ENCODE results near the gene GFOD1.

The GFOD1 gene, protein sequence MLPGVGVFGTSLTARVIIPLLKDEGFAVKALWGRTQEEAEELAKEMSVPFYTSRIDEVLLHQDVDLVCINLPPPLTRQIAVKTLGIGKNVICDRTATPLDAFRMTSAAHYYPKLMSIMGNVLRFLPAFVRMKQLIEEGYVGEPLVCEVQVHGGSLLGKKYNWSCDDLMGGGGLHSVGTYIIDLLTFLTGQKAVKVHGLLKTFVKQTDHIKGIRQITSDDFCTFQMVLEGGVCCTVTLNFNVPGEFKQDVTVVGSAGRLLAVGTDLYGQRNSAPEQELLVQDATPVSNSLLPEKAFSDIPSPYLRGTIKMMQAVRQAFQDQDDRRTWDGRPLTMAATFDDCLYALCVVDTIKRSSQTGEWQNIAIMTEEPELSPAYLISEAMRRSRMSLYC

DNA sequence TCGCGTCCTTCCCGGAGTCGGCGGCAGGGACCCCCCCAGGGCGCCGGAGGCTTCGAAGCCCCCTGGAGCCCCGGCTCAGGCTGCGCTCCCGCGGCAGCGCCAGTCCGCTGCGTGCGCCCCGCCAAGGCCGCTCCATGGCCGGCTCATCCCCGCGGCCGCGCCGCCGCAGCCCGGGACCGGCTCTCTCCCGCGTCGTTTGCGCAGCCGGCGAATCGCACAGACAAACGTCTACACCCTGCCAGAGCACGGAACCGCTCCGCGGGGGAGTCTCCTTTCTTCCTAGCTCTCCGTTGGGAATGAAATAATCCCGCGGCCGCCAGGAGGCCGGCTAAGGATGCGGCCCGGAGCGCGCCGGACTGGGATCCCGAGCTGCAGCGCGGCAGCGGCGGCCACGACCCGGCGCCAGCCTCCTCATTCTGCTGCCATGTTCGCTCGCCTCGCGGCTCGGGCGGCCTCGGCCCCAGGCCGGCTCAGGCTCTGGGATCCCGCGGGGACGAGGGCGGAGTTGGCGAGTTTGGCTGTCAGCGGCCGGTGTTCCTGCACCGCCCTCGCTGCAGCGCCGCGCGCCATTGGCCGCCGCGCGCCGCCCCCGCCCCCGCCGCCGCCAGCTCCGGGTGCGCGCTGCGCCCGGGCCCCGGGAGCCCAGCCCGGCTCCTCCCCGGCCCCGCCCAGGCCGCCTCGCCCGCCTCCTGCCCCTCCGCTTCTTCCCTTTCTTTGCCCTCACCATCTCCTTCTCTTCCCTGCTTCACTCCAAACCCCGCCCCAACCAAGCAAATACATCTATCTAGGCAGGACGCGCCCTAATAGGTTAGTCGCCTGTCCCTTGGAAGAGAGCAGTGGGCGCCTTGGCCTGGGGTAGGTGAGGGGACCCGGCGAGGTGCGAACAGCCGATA is at the start of gene GFOD1:
Gene GFOD1 (minus strand): TSS at position 479 of the 893 bp plus-strand sequence. CDS start 710 bp downstream, outside the sequence.
- peak; percentile 93 for DNase-seq (ENCODE audit: low spot score)

DNA sequence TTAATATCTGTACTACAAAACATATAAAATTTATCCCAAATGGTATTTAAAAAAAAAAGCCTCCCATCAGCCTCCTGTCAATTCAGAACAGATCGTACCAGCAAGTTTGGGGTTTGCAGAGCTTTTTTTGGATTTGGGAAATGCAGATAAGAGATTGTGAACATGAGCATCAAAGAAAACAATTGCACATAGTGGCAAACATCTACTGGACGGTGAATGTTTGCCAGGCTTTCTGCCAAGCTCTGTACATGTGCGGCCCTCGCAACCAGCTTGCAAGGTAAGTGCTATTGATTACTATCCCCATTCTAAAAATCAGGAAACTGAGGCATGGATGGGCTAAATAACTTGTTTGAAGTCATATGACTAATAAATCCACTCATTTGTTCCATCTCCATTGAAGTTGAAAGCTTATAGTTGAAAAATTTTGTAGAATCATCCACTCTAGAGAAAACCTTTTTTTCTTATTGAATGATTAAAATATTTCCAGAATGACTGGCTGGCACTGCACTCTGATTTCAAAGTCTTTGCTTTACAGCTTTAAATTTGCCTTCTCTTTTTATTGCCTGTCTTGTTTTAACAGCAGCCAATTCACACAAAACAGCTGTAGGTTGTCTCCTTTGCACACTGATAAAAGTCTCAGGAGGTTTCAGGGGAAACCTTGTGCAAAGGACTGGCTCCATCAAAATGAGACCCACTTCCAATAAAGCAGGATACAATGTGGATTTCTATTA is 49.6 kb upstream of the GFOD1 start:
- peak; percentile 20 for DNase-seq (ENCODE audit: low spot score)

DNA sequence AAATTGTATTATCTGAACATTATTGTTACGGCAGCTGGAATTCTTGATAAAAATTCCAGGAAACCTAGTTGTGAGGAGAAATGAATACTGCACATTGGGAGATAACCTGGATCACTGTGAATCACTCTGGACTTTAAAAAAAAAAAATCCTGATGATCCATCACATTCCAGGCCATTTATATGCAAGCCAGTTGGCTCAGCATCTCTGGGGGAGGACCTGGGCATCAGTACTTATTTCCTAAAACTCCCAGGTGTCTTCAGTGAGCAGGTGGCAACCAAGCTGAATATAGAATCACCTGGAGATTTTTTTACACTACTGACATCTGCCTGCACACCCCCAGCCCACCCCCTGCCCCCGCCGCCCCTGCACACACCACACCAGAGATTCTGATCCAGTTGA is 47.9 kb upstream of the GFOD1 start:
- DNase-seq (ENCODE audit: low spot score), result no peak

DNA sequence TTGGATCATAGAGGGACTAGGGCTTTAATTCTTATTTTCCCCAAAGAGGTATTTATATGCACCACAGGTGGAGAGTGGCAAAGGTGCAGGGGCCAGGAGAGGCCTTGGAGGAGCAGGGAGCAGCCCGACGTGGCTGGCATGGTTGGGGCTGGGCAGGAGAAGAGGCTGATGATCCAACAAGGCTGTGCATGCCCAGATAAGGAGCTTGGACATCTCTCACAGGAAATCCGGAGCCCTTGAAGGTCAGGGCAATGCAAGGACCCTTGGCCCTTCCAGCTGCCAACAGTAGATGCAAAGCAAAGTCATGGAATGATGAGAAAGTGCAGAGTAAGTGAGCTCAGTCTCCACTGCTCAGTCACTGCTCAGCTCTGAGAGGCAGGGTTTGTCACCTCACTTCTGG is 47.1 kb upstream of the GFOD1 start:
- DNase-seq (ENCODE audit: low spot score), result peak; percentile 41

DNA sequence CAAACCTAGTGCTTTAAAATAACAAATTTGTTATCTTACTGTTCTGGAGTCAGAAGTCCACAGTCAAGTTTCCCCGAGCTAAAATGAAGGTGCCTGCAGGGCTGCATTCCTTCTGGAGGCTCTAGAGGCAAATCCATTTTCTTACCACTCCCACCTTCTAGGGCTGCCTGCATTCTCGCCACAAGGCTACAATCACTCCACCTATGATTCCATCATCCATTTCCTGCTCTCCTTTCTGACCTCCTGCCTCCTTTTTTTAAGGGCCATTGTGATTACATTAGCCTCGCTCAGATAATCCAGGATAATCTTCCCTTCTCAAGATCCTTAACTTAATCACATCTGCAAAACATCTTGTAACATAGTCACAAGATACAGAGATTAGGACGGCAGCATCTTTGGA is 44.6 kb upstream of the GFOD1 start:
- peak; percentile 47 for DNase-seq (ENCODE audit: low spot score)

DNA sequence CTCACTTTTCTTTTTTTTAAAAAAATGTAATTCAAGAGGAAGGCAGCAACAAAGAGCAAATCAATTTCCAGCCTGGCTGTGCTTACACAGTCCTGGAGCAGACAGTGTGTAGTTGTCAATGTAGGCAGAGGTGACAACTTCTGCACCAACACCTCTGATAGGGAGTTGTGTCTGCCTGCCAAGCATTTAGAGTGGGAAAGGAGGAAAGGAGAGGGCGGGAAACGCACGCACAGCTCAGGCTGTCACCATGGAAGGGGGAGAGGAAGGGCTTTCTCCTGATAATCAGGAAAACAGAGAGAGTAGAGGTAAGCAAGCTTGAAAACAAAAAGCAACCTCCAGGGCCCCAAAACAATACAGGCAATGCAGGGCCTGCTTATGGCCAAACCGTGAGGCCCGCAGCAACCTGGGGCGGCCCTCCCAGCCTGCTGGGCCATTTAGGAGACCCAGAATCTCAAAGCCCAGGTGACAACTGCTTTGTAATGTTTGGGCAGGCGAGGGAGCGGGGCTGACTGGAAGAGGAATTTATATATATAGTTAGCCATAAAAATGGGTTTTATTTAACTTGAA is 41.5 kb upstream of the GFOD1 start:
- DNase-seq (ENCODE audit: low spot score), result no peak

DNA sequence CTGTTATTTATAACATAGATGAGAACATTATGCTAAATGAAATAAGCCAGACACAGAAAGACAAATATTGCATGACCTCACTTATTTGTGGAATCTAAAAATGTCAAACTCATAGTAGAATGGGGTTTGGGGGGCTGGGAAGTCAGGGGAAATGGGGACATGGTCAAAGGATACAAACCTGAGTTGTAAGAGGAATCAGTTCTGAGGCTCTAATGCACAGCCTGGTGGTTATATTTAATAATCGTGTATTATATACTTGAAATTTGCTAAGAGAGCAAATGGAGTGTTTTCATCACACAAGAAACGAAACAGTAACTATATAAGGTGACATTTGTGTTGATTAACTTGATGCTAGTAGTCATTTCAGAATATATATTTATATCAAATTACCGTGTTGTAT is 40.8 kb upstream of the GFOD1 start:
- DNase-seq (ENCODE audit: low spot score), result no peak

DNA sequence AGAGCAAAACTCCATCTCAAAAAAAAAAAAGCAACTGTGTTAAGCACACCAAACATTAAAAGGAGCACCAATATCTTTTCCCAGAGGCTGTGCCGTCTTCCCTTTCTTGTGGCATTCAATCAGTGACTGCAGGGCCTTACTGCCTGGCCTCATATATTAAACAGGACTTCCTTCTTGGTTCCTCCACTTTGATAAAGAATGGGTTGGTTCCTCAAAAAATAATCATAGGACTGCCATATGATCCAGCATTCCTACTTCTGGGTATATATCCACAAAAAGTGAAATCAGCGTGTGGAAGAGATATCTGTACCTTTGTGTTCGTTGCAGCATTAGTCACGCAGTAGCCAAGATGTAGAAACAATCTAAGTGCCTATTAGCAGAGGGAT is 40.3 kb upstream of the GFOD1 start:
- DNase-seq (ENCODE audit: low spot score), result no peak

DNA sequence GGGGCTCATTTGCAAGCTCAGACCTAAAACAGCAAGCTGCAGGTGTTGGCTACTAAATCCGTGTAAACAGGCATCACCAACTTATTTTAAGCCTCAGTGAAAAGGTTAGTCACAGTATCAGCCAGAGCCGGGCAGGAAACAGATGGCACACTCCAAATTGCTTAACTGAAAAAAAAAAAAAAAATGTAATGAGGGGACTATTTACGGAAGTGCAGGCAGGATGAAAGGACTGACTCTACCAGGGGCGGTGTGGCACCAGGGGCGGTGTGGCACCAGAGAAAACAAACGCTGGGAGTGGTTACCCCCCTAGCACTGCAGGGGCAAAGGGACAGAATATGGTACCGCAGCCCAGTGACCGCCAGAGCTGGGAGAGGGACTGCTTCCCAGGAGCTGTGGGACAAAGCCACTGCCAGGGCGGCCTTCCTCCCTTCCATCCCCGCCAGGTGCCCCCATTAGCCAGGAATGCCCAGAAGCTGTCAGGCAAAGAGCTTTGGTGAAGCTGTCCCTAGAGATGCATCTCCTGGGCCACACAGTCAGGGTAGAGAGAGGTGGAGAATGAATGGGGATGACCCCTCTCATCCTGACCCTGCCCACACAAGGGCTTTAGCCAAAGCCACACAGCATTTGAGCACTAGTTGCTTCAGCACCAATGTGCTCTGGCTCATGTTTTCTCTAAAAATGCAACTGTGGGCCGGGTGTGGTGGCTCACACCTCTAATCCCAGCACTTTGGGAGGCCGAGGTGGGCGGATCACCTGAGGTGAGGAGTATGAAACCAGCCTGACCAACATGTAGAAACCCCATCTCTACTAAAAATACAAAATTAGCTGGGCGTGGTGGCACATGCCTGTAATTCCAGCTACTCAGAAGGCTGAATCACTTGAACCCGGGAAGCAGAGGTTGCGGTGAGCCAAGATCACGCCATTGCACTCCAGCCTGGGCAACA is 39.6 kb upstream of the GFOD1 start:
- DNase-seq (ENCODE audit: low spot score), result no peak

DNA sequence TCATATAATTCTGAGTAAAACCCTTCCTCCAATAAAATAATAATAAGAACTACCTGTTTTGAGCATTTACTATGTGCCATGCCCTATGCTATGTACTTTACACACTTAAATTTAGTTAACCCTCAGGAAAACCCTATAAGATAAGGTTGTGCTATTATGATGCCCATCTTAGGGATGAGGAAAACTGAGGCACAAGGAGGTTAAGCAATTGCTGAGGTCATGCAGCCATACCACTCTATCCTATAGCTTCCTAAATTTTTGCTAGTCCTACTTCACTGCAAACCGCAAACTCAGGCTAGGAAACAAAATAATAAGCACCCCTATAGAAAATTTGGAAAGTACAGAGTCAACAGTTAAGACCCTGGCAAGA is 38.9 kb upstream of the GFOD1 start:
- DNase-seq (ENCODE audit: low spot score), result no peak

DNA sequence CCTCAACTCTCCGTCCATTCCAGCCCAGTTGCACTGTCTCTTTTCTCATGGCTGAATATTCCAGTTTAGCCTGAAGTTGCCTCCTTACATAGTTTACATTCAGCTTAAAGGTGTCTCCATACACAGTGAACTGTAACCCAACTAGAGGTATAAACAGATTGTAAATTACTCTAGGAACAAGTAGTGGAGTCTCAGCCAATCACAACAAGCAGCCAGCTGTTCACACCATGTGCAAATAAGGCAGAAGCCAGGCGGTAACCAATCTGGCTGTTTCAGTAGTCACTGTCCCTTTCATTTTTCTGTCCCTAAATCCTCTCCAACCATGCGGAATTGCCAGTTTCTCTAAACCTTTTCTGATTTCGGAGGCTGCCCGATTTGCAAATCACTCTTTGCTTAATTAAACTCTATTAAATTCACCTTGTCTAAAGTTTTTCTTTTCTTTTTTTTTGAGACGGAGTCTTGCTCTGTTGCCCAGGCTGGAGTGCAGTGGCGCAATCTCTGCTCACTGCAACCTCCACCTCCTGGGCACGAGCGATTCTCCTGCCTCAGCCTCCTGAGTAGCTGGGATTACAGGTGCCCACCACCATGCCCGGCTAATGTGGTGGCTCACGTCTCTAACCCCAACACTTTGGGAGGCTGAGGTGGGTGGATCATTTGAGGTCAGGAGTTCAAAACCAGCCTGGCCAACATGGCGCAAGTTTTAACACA is 37.6 kb upstream of the GFOD1 start:
- no peak for DNase-seq (ENCODE audit: low spot score)

DNA sequence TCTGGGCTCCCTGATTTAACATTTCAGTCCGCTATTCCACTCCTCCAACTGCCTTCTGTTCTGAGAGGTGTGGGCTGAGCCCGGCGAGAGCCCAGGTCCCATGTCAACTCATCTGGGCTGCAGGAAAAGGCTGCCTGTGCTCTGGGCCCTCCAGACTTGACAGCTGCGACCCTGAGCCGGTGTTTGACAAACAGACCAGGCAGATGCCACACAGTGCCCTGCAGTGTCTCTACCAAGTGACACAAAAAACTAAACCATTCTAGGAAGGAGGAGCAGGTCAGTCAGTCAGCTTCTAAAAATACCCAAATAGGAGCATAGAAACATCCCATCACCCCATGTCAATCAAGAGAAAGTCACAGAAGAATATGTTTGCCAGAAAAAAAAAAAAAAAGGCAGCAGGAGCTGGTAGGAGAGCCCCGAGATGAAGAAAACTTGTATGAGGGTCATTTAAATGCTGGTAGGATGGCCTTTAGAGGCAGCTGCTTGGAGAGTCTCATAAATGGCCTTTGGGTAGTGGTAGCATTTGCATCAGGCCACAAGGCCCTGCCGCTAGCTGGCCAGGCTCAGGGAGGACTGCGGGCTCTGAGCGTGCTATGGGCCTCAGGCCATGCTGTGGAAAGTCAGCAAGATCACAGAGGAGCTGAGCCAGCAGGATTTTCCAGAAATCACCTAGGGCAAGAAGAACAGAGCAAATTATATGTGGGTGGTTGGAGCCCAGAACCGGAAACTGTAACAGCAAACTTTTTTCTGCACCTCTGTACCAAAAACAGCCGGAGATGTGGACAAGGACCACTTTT is 36.6 kb upstream of the GFOD1 start:
- no peak for DNase-seq (ENCODE audit: low spot score)

DNA sequence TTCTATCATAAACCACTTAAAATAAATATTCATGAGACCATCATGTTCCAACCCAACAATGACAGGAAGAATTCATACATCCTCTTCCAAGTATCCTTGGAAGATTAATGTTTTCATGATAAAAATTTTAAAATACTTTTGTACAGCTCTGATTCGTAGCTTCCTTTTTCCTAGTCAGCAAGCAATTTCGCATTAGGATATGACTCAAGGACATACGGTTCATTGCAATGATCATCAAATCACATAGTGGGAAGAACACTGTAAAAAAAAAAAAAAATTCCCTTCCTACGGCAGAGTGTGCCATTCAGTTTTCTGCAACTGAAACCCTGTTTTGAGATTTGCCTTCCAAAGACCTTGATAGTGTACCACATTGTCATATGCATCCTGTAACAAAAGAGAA is 35.3 kb upstream of the GFOD1 start:
- no peak for DNase-seq (ENCODE audit: low spot score)

DNA sequence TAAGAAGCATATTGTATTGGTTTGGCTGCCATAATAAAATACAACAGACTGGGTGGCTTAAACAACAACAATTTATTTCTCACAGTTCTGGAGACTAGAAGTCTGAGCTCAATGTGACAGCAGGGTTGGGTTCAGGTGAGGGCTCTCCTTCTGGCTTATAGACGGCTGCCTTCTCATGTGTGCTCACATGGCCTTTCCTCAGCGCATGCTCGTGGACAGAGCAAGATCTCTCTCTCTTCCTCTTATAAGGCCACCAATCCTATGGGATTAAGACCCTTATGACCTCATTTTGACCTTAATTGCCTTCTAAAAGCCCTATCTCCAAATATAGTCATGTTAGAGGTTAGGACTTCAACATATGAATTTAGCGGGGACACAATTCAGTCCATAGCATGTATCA is 32.4 kb upstream of the GFOD1 start:
- no peak for DNase-seq (ENCODE audit: low spot score)

DNA sequence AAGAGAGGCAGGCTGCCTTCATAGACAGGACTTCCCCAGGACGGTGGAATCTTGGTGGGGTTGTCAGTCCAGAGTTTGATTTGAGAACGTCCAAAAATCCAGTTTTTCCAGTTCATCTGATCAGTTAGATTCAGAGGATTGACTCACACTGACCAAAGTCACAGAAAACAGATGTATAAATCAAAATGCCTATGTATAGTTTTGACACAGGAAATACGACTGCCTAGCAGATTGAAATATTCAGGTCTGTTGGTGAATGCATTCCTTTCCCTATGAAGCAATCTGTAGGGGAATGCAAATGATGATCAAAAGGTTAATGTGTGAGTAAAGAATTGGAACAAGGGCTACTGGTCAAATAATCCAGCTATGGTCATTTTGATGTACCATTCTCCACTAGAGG is 29.7 kb upstream of the GFOD1 start:
- DNase-seq (ENCODE audit: low spot score), result no peak

DNA sequence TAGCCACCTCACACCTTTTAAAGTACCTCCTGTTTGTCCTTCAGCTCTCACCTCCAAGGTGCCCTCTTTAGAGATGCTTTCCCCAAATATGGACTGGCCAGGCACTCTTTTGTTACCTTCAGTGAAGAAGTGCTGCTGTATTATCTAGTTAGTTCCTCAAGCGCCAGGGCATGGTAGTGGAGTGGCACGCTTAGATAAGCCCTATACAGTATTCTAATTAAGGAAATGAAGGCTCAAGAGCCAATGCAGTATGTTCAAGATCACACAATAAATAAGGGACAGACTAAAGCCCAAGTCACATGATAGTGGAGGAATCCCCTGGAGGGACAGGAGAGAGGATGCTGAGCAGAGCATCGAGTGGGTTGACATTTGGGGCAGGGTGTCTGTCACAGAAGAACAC is 28.5 kb upstream of the GFOD1 start:
- no peak for DNase-seq (ENCODE audit: low spot score)

DNA sequence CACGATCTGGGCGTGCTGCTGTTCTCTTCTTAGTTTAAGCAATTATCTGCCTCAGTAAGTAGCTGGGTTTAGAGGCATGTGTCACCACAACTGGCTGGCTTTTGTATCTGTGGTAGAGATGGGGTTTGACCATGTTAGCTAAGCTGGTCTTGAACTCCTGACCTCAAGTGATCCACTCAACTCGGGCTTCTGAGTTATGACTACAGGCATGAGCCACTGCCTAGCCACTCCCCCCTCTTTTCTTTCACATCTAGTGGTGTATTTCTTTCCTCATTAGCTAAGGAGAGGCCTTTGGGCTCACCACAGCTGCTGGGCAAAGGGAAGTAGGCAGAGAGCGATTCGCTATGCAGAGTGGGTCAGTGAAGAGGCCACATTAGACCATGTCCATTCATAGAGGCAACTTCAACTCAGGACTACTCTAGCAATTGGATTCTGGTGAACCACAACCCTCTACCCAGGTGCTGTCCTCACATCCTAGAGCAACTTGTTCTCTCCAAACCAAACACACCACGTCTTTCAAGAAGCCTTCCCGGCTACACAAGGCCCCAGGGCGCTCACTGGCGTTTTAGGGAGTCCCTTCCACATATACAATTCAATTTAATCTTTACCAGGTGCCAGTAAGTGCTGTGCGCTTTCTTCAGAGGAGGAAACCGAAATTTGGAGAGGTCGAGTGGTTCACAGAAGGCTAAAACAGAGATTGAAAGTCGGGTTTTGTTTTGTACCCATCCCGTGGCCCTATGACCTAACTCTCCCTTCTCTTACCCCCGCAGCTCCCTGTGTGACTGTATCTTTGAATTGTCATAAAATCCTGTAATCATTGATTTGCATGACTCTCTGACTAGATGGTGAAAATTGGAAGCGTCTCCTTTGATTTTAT is 26.5 kb upstream of the GFOD1 start:
- DNase-seq (ENCODE audit: low spot score), result no peak

DNA sequence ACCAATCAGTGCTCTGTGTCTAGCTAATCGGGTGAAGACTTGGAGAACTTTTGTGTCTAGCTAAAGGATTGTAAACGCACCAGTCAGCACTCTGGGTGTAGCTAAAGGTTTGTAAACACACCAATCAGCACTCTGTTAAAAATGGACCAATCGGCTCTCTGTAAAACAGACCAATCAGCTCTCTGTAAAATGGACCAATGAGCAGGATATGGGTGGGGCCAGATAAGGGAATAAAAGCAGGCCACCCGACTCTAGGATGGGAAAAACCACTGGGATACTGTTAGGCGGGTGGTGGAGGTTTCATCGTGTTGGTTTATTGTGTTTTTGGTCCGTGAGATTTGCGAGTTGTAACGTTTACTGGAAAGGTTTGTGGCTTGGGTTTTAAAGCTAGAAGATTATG is 25.5 kb upstream of the GFOD1 start:
- no peak for DNase-seq (ENCODE audit: low spot score)
